GM12865 (cell line): ENCODE data around the gene FBXW10B.
"Not testable (repeated sequence)": the region's sequence is repeated elsewhere in the genome, so short reads cannot be mapped to it uniquely, and the experiment has no call there.

ENCODE experiments used
- DNase-seq: peaks from one replicate; pipeline ENCODE4 v3.0.0; 2010; ENCODE audit warnings: low read depth
- H3K4me3 ChIP-seq: 2 replicates; pipeline ENCODE4 v1.5.1; 2011; ENCODE audit warnings: mild to moderate bottlenecking, low read depth, low read length, control low read depth

The FBXW10B gene

DNA sequence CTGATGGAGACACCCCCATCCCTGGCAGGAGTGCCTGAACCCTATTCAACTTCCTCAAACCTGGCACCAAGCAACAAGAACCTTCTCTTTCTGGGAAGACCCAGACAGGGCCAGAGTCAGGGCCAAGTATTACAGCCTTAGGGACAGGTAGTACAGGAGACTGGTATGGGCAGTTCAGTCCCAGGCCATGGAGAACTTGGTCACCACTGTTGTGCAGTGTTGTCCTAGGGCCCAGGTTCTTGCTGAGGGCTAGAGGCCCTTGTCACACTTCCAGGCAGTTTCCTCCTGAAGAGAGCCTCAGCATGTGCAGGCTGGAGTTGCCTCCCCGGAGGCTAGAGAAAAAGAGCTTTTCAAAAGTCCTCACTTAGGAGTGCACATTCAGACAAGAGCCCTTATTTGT lies 28.7 kb downstream of the FBXW10B start:
- not testable (repeated sequence) for H3K4me3 ChIP-seq, DNase-seq

DNA sequence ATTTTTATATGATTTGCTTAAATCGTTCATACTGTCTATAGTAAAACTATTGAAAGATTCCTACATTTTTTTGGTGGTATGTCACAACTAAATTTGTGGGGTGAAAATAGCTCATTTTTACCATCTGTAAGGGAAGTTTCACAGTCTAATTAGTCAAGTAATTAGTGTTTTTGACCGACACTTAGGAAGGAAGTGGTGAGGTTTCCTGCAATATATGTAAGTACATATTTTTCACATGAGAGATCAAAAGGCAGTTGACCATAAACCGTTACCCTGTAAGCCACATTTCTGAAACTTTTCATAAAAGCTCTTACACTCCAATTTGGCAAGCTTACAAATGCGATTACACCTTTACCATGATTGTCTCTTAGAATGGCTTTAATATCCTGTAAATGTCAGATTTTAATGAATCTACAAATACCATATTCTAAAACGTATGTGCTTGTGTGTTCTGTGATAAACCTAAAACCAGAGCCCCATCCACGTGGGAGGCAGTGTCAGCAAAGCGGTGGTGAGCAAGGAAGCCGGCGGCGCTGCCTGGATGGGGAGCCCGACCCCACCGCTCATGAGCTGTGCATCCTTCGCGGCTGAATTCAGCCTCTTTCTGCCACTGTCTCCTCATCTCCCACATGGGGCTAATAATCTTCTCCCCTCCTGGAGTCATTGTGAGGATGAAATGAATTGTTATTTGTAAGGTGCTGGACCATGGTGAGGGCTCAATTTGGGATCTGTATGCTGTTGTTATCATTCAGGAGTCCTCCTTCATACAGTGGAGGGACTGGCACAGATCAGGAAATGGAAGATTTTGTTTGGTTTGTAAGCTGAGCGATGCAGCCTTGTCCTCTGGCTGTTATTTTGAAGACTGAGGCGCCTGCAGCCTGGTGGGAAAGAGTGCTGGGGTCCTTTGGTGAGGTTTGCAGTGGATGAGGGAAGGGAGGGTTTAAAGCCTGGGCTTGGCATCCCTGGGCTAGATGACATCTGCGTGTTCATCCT lies 29.7 kb downstream of the FBXW10B start:
- H3K4me3 ChIP-seq, DNase-seq: not testable (repeated sequence)

DNA sequence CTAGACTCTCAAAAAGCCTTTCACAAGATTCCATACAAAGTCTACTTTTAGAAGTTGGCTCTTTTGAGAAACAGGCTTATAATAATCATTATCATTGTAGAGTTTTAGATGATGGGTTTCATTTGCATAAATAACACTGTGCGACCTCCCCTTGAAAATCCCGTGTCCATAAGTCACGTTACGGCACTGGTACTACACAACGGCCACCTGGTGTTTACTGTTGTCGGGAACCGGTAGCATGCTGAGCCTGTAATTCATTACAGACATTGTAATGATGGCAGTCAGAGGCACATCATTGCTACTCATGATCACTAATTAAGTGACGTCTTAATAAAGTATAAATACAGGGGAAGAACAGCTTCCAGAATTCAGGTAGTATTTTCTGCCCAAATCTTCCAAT lies 31.5 kb downstream of the FBXW10B start:
- not testable (repeated sequence) for H3K4me3 ChIP-seq, DNase-seq

DNA sequence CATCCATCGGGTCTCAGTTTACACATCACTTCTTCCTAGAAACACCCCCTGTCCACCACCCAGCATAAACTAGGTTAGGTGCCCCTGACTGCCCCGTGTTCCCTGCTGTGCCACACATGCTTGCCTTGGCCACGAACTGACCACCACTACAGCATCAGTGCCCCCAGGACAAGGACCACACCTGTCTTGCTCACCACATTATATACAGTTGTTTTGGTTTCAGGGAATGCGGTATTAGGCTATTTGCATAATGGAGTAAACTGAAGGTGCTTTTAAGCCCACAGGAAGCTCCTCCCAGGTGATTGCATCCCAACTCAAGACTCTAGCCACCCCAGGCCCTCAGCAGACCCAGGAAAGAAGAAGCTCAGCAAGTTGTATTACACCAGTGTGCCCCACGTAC lies 36.2 kb downstream of the FBXW10B start:
- not testable (repeated sequence) for DNase-seq, H3K4me3 ChIP-seq

DNA sequence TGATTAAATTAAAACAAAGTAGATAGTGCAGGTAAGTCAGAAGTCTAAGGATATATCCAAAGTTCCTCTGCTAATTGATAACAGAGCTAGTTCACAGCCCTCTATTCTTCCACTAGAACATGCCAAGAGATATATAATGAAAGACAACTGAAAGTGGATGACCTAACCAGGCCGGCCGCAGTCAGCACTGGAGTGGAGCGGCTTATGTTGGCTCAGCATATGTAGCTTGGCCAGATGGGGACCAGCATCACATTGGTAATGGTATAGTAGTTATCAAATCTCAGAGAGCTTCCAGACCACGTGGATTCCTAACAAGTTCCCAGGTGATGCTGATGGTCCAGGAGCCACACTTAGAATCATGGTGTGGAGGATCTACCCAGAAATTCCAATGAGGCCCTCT lies 38.0 kb downstream of the FBXW10B start:
- not testable (repeated sequence) for H3K4me3 ChIP-seq, DNase-seq

DNA sequence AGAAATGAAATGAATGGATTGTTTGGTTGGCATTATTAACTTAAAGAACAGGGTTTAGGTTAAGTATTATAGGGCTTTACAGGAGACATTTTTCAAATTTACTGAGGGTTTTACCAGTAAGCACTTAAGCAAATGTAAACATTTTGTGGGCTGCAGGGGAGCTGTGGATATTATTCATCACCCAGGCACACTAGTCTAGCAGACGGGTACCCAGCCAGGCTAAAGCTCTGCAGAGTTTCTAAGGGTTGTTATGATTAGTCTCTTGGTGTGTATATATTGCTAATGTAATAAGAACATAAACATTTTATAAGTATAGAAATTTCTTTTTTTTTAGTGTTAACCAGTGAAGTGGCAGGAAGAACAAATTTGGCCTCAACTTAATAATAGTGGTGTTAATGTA lies 42.7 kb downstream of the FBXW10B start:
- not testable (repeated sequence) for H3K4me3 ChIP-seq, DNase-seq

DNA sequence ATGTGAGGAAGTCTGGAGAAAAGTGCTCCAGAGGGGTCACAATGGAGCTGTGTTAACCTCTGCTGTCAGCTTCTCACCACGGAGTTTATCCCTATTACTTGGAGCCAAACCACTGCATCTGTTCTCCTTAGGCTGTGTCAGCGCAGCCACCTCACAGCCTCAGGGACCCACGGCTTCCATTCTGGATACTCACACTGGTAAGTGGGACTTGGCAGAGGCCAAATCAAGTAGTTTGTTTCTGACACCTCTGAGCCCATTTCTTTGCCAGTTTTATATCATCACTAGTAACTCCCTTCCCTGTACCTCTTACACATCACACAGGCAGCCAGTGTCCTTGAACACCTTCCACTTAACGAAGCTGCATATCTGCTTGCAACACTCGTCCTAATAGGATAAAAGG lies 44.8 kb downstream of the FBXW10B start:
- not testable (repeated sequence) for DNase-seq

DNA sequence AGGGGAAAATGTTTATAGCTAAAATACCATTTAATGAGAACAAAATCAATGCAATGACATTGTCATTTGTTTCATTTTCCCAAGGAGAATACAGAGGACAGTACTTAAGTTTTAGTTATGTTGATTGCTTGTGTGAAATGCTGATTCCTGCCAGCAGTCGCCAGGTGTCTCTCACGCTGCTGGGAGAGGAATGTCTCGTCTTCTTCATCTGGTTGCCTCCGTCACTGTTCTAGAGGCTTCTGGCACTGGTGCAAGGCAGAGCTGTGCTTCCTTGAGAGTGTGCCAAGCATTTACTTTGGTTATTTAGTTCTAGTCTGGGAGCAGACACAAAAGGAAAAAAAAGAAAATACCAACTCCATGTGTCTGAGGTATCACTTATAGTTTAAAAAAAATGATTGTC lies 45.6 kb downstream of the FBXW10B start:
- not testable (repeated sequence) for H3K4me3 ChIP-seq, DNase-seq

More for the DNA sequence above, 44.8 kb downstream of the FBXW10B start:
- H3K4me3 ChIP-seq, result not testable (repeated sequence)
